ENCODE data around the gene GATAD1. TPM values are rescaled to one million over a fixed set of nuclear protein-coding genes. Genes with fewer than 3 reads are reported as not detected.
"Not testable (repeated sequence)": the region's sequence is repeated elsewhere in the genome, so short reads cannot be mapped to it uniquely, and the experiment has no call there.

The GATAD1 gene
- polyA plus RNA-seq, 4 donors, result 34.3 to 48.7 (median 39.9) TPM

DNA sequence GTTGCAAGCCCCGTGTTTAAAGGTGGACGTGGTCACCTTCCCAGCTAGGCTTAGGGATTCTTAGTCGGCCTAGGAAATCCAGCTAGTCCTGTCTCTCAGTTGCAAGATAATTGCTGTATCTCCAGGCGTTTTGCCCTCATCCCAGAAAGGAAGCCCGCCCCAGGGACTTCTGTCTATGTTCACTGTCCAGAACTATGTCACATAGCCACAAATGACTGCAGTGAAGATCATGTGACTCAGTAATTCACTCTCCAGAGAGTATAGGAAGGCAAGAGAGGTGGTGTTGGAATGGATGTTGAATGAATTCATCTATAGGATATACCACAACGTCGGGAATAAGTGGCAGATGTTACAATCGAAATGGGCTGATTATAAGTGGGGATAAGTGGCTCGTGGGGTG, 30.8 kb downstream of the GATAD1 start:
- DNase-seq (ENCODE audit: low read depth in 4 of 4, low spot score in 3 of 4), result no peak

DNA sequence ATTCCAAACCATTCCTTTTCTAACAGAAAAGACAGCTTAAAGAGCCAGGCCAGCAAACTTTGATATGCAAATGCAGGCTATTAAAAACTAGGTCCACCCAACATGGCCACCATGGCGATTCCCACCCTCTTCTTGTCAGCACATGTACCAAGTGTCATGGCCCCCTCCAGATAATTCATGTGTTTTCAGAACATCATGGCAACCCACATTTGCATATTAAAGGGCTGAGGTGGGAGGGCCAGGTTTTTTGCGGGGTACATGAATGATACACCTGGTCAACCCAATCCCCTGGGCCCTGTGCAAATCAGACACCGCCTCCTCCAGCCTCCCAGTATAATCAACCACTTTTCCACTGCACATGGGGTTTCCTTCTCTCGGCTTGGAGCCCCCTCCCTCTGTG, 31.4 kb downstream of the GATAD1 start:
- DNase-seq (ENCODE audit: low read depth in 4 of 4, low spot score in 3 of 4), result no peak

DNA sequence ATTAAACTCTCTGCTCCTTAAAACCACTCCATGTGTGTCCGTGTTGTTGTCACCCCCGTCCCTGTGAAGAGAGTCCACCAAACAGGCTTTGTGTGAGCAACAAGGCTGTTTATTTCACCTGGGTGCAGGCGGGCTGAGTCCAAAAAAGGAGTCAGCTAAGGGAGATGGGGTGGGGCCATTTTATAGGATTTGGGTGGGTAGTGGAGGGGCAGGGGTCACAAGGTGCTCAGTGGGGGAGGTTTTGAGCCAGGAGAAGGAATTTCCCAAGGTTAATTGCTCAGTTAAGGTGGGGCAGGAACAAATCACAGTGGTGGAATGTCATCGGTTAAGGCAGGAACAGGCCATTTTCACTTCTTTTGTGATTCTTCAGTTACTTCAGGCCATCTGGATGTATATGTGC, 31.9 kb downstream of the GATAD1 start:
- DNase-seq (ENCODE audit: low read depth in 4 of 4, low spot score in 3 of 4), result not testable (repeated sequence)

DNA sequence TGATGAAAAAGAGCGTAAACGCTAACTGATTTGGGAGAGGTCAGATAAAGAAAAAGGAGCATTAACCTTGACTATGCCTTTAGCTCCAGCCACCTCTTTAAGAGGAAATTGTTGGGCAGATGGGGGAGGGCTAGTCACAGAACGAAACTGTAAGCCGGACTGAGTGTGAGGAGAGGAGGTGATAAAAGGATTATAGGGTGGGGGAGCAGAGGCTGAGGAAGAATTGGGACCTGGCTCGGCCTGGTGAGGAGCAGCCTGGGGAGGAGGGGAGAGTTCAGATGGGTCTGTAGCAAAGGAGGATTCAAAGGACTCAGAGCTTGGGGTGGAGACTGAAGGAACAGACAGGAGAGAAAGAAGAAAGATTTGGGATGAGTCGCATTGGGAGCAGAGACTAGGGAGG, 36.3 kb downstream of the GATAD1 start:
- not testable (repeated sequence) for DNase-seq (ENCODE audit: low read depth in 4 of 4, low spot score in 3 of 4)

DNA sequence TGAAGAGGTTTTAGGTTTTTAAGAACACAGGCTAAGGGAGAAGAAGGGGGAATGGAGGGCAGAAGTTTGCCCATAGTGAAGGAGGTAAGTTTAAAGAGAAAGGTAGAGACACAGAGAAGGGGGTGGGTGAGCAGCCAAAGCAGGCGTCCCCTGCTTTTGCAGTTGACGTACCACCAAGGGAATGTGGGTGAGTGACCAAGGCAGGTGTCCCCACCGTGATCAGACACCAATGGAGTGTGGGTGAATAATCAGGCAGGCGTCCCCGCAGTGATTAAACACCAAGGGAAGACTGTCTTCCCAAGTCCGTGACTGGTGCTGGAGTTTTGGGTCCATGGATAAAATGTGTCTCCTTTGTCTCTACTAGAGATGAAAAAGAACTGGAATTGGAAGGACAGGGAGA, 36.9 kb downstream of the GATAD1 start:
- DNase-seq (ENCODE audit: low read depth in 4 of 4, low spot score in 3 of 4), result not testable (repeated sequence)

DNA sequence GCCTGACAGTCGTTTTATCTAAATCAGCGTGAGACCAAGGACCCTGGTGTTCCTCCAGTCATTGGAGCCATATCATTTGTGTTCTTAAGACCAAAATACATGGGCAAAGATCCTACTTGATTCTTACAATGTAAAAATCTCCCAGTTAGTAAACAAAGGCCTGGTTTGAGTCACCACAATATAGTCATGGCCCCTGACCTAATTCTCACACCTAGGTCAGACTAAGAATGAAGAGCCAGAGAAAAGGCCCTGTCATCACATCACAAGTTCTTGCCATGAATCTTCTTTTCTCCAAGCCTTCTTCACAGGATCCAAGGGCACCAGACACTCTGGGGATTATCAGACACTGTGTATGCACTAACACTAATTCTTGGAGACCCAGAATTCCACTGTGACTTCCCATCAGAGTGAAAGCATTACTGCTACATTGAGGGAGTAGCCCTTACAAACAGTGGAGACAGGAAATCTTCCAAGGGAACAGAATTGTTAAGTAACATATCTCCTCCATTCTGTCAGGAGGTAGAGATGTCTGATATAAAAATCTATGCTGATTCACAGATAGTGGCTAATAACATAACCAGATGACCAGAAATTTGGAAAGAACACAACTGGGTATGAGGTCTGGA, 38.1 kb downstream of the GATAD1 start:
- DNase-seq (ENCODE audit: low read depth in 4 of 4, low spot score in 3 of 4), result no peak

DNA sequence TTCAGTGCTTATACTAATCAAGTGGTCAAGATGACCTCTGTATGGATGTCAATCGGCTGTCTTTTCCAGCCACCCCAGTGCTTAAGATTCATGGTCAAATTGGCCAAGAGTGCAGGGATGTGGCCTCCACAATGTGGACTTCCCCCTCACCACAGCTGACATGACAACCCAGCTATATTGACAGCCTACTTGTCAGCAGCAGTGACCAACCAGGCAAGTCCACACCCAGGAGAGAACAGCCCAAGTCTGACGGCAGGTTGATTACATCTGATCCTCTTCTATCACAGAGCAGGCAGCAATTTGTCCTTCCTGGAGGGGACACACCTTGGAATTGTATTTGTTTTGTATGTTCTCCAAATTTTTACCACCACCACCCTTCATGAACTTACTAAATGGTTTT, 38.7 kb downstream of the GATAD1 start:
- no peak for DNase-seq (ENCODE audit: low read depth in 4 of 4, low spot score in 3 of 4)

DNA sequence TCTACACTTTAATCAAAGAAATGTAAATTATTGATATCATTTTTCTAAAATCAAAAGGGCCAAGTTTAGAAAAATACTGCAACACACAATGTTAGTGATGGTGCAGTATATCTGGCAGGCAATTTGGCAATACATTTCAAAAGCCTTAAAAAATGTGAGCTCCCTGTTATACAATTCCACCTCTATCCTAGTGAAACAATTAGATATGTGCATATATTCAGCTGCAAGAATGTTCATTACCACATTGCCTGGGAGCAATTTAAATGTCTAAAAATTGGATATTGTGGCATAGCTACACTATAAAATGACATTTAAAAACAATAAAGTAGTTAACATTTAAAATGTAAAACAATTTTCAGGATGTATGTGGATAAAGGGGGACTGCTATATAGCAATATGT, 40.5 kb downstream of the GATAD1 start:
- no peak for DNase-seq (ENCODE audit: low read depth in 4 of 4, low spot score in 3 of 4)

DNA sequence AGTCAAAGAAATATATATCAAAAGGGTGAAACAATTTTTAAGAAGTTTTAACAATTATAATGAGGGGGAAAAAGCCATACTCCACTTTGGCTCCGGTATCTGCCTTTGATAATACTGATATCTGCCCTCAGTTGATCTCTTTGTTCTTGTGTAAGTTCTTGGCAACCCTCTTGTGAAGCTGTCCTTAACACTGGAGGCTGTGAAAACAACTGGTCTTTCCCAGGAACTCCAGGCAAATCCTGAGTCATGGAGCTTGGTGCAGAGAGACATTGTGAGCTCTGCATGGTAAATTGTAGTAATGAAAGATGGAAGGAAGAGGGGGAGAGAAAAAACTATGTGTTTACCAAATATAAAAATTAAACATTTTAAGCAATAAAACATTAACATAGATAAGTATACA, 42.4 kb downstream of the GATAD1 start:
- no peak for DNase-seq (ENCODE audit: low read depth in 4 of 4, low spot score in 3 of 4)

DNA sequence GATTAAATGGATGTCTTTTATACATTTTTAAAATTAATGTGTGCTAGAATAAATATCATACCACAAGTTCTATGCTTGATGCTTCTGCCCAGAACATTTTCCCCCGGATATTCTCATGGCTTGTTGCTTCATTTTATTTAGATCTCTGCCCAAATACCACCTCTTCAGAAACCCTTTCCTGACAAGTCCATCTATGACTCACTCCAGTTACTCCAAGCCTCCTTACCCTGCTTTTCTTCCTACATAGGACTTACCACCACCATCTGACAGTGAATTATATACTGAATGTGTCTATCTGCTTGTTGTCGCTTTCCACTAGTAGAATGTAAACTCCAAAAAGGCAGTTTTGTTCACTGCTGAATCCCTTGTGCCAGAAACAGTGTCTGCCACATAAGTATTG, 49.6 kb downstream of the GATAD1 start:
- DNase-seq (ENCODE audit: low read depth in 4 of 4, low spot score in 3 of 4), result no peak

DNA sequence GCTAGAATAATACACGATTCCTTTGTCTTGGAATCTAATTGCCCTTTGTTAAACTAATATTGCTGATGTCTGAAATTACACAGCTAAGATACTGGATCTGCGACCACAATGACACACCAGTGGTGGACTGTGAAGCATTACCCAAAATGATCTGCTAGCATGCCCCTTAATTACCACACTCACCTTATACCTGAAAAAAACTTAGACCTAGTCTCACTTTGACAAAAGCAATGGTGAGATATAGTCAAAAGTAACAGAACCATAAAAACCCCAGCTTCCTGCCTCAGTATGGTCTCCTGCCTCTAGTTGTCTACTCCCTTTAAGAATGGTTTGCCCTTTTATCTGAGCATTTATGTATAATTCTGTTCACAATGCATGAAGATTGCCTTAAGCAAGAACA, 51.3 kb downstream of the GATAD1 start:
- DNase-seq (ENCODE audit: low read depth in 4 of 4, low spot score in 3 of 4), result no peak

DNA sequence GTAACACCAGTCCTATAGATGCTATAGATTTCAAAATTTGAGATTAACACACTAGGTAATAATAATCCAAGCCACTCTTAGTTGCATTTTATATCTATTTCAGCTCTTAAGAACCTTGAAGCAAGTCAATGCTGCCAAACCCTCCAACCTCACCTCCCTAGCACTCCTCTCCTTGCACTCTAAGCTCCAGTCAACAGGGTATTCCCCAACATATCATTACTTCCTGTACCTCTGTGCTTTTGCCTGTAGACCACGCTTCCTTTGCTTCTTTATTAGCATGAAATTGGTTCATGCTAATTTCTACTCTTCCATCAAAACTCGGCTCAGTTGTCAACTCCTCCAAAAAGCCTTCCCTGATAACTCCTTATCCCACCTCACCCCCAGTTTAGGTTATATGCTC, 56.5 kb downstream of the GATAD1 start:
- DNase-seq (ENCODE audit: low read depth in 4 of 4, low spot score in 3 of 4), result no peak

DNA sequence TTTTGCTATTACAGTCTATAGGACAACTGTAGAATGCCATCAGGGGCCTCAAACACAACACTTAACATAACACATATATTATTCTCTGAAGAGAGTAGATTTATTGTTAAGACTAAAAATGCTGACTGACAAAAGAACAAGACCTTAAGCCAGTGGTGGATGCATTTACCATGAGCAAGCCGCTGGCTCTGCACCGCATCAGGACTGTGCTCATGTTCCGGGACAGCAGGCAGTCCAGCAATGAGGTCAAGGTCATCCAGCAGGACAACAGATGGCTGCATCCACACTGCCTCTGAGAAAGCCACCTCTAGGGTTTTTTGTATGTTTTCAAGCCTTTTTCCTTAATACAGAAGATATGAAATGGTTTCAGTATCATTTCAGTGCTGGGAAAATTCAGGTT, 57.3 kb downstream of the GATAD1 start:
- no peak for DNase-seq (ENCODE audit: low read depth in 4 of 4, low spot score in 3 of 4)

DNA sequence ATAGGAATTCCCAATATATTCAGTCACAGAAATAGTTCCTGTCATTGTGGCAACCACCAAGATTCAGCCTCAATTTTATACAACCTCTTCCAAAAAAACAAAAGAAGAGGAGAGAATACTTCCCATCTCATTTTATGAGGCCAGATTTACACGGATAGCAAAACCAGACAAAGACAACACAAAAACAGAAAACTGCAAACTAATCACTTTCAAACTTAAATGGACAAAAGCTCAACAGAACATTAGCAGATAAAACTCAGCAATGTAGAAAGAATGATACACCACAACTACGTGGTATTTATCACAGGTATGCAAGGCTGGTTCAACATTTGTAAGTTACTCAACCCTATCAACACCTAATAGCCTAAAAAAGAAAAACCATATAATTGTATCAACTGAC, 59.1 kb downstream of the GATAD1 start:
- DNase-seq (ENCODE audit: low read depth in 4 of 4, low spot score in 3 of 4), result no peak

DNA sequence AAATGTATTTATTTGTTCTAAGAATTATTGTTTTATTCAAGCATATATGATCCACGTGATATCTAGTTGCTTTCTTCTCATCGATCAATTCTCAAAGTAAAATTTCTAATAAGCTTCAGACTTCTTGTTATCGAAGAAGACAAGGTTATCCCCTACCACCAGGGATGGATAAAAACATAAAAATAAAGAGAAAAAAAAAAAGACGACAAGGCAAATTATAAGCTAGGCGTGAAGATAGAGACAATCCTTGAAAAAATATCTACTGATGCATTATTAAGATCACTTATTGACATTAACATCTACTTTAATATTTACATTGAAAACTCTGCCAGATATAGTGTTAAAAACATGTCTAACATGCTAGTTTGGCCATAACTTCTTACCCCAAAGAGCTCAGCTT, 61.7 kb downstream of the GATAD1 start:
- no peak for DNase-seq (ENCODE audit: low read depth in 4 of 4, low spot score in 3 of 4)

Other genes with a start within 250 kb of the GATAD1 start
- gene KRIT1, start 201.6 kb upstream of the GATAD1 start, polyA plus RNA-seq (ENCODE audit: insufficient read length in 4 of 4), result 10 to 100 TPM; 39.9 to 48.1 (median 41.9) TPM
- 10 to 100 TPM; 35.6 to 46.6 (median 45.6) TPM for gene ANKIB1, start 201.5 kb upstream of the GATAD1 start, polyA plus RNA-seq (ENCODE audit: insufficient read length in 4 of 4)
- 1 to 10 TPM in 1 of 4 donors, under 1 TPM in 3; 0.47 to 1.1 (median 0.75) TPM for gene ERVW-1, start 30.5 kb downstream of the GATAD1 start, polyA plus RNA-seq (ENCODE audit: insufficient read length in 4 of 4)
- gene PEX1, start 81.0 kb downstream of the GATAD1 start, polyA plus RNA-seq (ENCODE audit: insufficient read length in 4 of 4), result 10 to 100 TPM; 30.5 to 40.1 (median 35.9) TPM
- gene RBM48, start 81.3 kb downstream of the GATAD1 start, polyA plus RNA-seq (ENCODE audit: insufficient read length in 4 of 4), result 10 to 100 TPM; 14.2 to 23.5 (median 20.5) TPM
- gene FAM133B, start 142.9 kb downstream of the GATAD1 start, polyA plus RNA-seq (ENCODE audit: insufficient read length in 4 of 4), result 10 to 100 TPM; 37.5 to 47.1 (median 43.6) TPM